Nephron (organoid): ENCODE data around the gene OSBPL10.
"Not testable (repeated sequence)": the region's sequence is repeated elsewhere in the genome, so short reads cannot be mapped to it uniquely, and the experiment has no call there.

Source experiments
- H3K27ac Mint-ChIP-seq, 3 experiments: 2 replicates each; pipeline ENCODE4 v1.8.0; 2020; ENCODE audit warnings: mixed read lengths in 3 of 3, mild to moderate bottlenecking in 2 of 3, moderate library complexity in 1 of 3
- H3K27me3 Mint-ChIP-seq: 2 replicates; pipeline ENCODE4 v1.8.0; 2021; ENCODE audit warnings: low read depth, mild to moderate bottlenecking, moderate library complexity, mixed read lengths
- H3K36me3 Mint-ChIP-seq: 2 replicates; pipeline ENCODE4 v1.8.0; 2020; ENCODE audit warnings: low read depth, mixed read lengths
- H3K4me1 Mint-ChIP-seq: 2 replicates; pipeline ENCODE4 v1.8.0; 2020; ENCODE audit warnings: mixed read lengths
- H3K4me3 Mint-ChIP-seq, 3 experiments: 2 replicates each; pipeline ENCODE4 v1.8.0; 2020; ENCODE audit warnings: mild to moderate bottlenecking in 3 of 3, mixed read lengths in 3 of 3, moderate library complexity in 2 of 3
- H3K9me3 Mint-ChIP-seq: 2 replicates; pipeline ENCODE4 v1.8.0; 2020; ENCODE audit warnings: mixed read lengths
- TF ChIP-seq, protein P1 (sequence below), 3 experiments: fragments of 200-600 bp; sonication (generic); IDR thresholded peaks; one replicate each; pipeline ENCODE4 v1.5.0; 2021; ENCODE audit warnings: antibody characterized with exemption in 3 of 3; ENCODE audit not compliant: unreplicated experiment in 3 of 3

Gene OSBPL10

DNA sequence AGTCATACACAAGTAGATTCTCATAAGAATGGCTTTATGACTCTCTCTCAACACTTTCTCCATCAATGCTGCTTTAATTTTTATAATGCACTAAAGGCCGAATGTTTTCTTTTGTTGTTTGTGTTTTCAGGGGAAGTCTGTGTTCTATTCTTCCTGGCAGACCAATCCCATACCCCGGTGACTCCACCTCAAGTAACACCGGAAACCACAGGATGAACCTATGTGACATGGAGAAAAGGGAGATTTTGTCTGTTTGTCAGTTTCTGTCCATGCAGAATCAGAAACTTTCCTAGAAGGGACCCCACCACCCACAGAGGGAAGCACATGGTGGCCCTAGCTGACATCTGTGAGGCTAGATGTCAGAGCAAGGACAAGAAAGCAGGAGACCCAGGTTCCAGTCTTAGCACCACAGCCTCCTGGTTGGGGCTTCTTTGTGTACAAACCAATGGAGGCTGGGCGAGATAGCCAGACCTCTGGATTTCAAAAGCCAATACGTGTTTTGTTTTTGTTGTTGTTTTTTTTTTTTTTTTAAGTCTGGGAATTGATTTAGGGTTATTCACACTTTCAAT lies 109.0 kb downstream of the OSBPL10 start:
- peaks cover 5% of the 10 kb centered on the region for H3K36me3 Mint-ChIP-seq

GRCh38 chr3:31870111-31870510 lies 111.0 kb downstream of the OSBPL10 start:
- H3K27me3 Mint-ChIP-seq, H3K9me3 Mint-ChIP-seq, H3K27ac Mint-ChIP-seq, H3K4me3 Mint-ChIP-seq, H3K36me3 Mint-ChIP-seq: not testable (repeated sequence)
- H3K4me1 Mint-ChIP-seq = peaks cover 16% of the 10 kb centered on the region

More for the DNA sequence above, 109.0 kb downstream of the OSBPL10 start:
- peaks cover 33% of the 10 kb centered on the region for H3K4me1 Mint-ChIP-seq
- TF ChIP-seq, protein P1, sequence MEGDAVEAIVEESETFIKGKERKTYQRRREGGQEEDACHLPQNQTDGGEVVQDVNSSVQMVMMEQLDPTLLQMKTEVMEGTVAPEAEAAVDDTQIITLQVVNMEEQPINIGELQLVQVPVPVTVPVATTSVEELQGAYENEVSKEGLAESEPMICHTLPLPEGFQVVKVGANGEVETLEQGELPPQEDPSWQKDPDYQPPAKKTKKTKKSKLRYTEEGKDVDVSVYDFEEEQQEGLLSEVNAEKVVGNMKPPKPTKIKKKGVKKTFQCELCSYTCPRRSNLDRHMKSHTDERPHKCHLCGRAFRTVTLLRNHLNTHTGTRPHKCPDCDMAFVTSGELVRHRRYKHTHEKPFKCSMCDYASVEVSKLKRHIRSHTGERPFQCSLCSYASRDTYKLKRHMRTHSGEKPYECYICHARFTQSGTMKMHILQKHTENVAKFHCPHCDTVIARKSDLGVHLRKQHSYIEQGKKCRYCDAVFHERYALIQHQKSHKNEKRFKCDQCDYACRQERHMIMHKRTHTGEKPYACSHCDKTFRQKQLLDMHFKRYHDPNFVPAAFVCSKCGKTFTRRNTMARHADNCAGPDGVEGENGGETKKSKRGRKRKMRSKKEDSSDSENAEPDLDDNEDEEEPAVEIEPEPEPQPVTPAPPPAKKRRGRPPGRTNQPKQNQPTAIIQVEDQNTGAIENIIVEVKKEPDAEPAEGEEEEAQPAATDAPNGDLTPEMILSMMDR (IDR thresholded peaks at IDR 0.05; ENCODE audit: unreplicated experiment in 3 of 3) = no peak
- H3K4me3 Mint-ChIP-seq = no peak overlapping the region
- H3K27me3 Mint-ChIP-seq = peaks cover 3% of the 10 kb centered on the region
- no peak overlapping the region for H3K27ac Mint-ChIP-seq
- no peaks in the 10 kb centered on the region for H3K9me3 Mint-ChIP-seq

- Mint-ChIP-seq H3K36me3 (peaks cover 5% of the 10 kb centered on the region), H3K4me1 (peaks cover 9% of the 10 kb centered on the region), H3K4me3 (no peak overlapping the region), H3K27me3 (peaks cover 7% of the 10 kb centered on the region), H3K9me3 (no peaks in the 10 kb centered on the region), H3K27ac (no peak overlapping the region)
- TF ChIP-seq, protein P1 (IDR thresholded peaks at IDR 0.05; ENCODE audit: unreplicated experiment in 3 of 3) = no peak
Measured at GRCh38 chr3:31868236-31868635, 112.8 kb downstream of the OSBPL10 start.

GRCh38 chr3:31862666-31863279 lies 118.3 kb downstream of the OSBPL10 start:
- Mint-ChIP-seq H3K4me1 (peaks cover 18% of the 10 kb centered on the region), H3K4me3 (no peak overlapping the region), H3K27me3 (peaks cover 7% of the 10 kb centered on the region), H3K9me3 (no peaks in the 10 kb centered on the region), H3K27ac (peak overlapping the region; percentile 11 to 77 (median 63)), H3K36me3 (no peaks in the 10 kb centered on the region)
- TF ChIP-seq, protein P1 (IDR thresholded peaks at IDR 0.05; ENCODE audit: unreplicated experiment in 3 of 3) = no peak

DNA sequence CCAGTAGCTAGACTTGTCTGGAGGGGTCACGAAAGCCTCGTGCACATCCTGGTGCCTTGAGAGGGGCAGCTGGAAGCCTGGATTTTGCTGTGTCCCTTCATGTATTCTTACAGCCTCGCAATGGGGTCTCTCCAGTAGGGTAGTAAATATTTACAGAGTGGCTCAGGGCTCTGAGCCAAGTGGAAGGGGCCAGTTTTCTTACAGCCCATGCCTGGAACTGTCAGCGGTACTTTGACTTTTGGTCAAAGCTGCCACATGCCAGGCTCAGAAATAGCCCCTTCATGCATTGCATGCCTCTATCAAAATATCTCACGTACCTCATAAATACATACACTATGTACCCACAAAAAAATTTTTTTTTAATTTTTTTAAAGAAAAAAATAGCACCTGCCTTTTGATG lies 119.2 kb downstream of the OSBPL10 start:
- H3K9me3 Mint-ChIP-seq = no peaks in the 10 kb centered on the region
- TF ChIP-seq, protein P1 (IDR thresholded peaks at IDR 0.05; ENCODE audit: unreplicated experiment in 3 of 3) = no peak
- H3K4me1 Mint-ChIP-seq = peaks cover 18% of the 10 kb centered on the region
- H3K27ac Mint-ChIP-seq = peak overlapping the region in 2 of 3 experiments; percentile 39 to 63
- H3K36me3 Mint-ChIP-seq = no peaks in the 10 kb centered on the region
- no peak overlapping the region for H3K4me3 Mint-ChIP-seq
- H3K27me3 Mint-ChIP-seq = peaks cover 4% of the 10 kb centered on the region

DNA sequence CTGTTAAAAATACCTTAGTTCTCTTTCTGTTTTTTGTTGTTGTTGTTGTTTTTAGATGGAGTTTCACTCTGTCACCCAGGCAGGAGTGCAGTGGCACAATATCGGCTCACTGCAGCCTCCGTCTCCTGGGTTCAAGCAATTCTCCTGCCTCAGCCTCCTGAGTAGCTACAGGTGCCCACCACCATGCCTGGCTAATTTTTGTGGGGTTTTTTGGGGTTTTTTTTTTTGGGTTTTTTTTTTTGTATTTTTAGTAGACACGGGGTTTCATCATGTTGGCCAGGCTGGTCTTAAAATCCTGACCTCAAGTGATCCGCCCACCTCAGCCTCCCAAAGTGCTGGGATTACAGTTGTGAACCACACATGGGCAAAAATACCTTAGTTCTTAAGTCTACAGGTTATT lies 120.4 kb downstream of the OSBPL10 start:
- peaks cover 18% of the 10 kb centered on the region for H3K4me1 Mint-ChIP-seq
- H3K9me3 Mint-ChIP-seq, H3K36me3 Mint-ChIP-seq, H3K27me3 Mint-ChIP-seq, H3K27ac Mint-ChIP-seq, H3K4me3 Mint-ChIP-seq: not testable (repeated sequence)

DNA sequence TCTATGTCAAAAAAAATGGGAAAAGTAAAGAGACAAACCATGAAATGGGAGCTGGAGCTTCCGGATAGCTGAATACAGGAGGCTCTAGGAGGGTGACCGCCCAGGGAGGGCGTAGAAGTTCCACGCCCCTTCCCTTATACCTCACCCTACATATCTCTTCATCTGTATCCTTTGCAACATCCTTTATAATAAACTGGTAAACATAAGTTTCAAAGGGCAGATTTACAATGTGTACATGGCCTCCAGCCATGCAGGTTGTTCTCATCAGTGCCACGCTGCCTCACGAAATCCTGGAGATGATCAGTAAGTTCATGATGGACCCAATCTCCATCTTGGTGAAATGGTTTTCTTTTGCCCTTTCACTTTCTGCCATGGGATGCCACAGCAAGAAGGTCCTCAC lies 121.8 kb downstream of the OSBPL10 start:
- Mint-ChIP-seq H3K4me3 (no peak overlapping the region), H3K36me3 (no peaks in the 10 kb centered on the region), H3K27ac (no peak overlapping the region), H3K9me3 (no peaks in the 10 kb centered on the region), H3K27me3 (peaks cover under 1% of the 10 kb centered on the region), H3K4me1 (peaks cover 18% of the 10 kb centered on the region)
- TF ChIP-seq, protein P1 (IDR thresholded peaks at IDR 0.05; ENCODE audit: unreplicated experiment in 3 of 3) = no peak
